ENCODE data around the gene GOLM1.
"Not testable (repeated sequence)": the region's sequence is repeated elsewhere in the genome, so short reads cannot be mapped to it uniquely, and the experiment has no call there.

Gene GOLM1, protein sequence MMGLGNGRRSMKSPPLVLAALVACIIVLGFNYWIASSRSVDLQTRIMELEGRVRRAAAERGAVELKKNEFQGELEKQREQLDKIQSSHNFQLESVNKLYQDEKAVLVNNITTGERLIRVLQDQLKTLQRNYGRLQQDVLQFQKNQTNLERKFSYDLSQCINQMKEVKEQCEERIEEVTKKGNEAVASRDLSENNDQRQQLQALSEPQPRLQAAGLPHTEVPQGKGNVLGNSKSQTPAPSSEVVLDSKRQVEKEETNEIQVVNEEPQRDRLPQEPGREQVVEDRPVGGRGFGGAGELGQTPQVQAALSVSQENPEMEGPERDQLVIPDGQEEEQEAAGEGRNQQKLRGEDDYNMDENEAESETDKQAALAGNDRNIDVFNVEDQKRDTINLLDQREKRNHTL

DNA sequence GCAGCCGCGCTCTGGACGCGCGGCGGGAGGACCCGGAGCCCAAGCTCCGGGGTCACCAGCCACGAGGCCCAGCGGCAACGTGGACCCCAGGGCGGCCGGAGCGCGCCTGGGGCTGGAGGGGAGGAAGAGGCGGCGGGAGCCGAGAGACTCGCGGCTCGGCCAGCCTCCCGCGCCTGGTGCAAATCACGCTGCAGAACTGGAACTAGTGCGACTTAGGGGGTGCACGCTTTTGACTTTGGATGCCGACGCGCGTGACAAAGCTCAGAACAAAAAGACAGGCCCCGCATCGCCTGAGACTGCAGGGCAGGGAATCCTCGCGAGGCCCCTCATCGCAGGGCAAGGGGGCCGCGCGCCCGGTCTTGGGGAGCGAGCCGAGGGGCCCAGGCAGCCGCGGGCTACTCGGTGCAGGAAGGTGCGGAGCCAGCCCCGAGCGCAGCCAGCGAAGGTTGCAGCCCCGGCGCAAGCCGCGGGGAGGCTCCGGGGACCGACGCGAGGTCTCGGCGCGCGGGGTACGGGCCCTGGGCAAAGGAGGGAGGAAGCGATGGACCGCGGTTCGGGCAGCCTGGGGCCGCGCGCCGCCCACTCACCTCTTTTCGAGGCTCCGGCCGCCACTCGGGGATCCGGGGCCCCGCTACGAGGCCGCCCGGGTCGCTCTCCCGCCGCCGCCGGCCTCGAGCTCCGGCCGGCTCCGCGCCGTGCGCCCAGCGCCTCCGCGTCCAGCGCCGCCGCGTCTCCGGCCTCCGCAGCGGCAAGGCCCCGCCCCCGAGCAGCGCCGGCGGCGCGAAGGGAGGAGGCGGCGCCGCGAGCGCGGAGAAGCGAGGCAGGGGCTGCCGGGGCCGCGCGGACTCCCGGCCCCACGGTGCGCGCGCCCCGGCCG lies at the start of gene GOLM1:
GOLM1 (minus strand) TSS at position 735 of the 877 bp plus-strand sequence. CDS start 20,238 bp downstream, outside the sequence.
- no peak for TF ChIP-seq ZNF274 (IDR thresholded peaks at IDR 0.05; ENCODE audit: low read depth, low read length)
- H3K4me3 ChIP-seq (ENCODE audit: low read length) = peak within 1 kb of the TSS; percentile 63

DNA sequence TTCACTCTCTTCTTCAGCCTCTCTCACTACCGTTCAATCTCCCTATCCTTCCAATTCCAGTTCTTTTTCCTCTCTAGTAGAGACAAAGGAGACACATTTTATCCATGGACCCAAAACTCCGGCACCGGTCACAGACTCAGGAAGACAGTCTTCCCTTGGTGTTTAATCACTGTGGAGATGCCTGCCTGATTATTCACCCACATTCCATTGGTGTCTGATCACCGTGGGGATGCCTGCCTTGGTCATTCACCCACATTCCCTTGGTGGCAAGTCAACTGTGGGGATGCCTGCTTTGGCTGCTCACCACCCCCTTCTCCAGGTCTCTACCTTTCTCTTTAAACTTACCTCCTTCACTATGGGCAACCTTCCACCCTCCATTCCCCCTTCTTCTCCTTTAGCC lies 47.3 kb upstream of the GOLM1 start:
- not testable (repeated sequence) for H3K4me3 ChIP-seq (ENCODE audit: low read length)

DNA sequence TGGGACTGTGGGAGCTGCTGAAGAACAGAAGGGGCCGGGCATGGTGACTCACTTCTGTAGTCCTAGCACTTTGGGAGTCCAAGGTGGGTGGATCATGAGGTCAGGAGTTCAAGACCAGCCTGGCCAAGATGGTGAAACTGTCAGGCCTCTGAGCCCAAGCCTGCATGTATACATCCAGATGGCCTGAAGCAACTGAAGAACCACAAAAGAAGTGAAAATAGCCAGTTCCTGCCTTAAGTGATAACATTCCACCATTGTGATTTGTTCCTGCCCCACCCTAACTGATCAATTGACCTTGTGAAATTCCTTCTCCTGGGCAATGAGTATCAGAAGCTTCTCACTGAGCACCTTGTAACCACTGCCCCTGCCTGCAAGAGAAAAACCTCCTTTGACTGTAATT lies 46.6 kb upstream of the GOLM1 start:
- H3K4me3 ChIP-seq (ENCODE audit: low read length) = not testable (repeated sequence)

DNA sequence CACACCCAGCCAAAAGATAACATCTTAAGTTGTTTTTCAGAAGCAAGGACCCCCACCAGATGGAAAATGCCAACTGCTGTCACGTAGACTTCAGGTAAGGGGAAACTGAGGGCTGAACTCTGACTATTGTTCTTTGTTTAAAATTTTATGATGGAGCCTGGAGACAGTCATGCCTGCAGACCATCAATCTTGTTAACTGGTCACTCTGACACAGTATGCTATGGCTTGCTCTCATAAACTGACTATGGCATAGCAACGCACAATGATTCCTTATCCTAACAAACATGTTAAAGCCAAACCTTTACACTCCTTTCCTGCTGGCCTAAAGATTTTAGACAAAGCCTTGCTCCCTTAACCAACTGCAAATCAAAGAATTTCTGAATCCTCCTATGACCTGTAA lies 43.6 kb upstream of the GOLM1 start:
- H3K4me3 ChIP-seq (ENCODE audit: low read length) = no peak overlapping the region
- TF ChIP-seq ZNF274 (IDR thresholded peaks at IDR 0.05; ENCODE audit: low read depth, low read length) = no peak

DNA sequence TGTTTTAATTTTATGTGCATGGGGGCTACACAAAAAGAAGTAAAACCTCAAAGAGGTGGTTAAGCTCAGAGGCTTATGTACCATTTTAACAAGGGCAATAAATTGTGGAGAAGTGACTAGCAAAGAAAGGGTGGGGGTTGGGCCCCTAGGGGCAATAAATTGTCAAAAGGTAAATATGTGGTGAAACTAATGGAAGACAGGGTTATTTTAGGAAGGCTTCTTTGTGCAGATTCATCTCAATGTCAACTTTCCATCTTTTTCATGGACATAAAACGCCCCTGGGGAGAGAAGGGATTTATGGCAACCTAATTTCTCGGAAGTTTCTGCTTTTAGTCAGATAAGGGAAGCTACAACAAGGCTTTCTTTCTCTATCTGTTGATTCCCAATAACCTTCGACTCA lies 42.5 kb upstream of the GOLM1 start:
- no peak overlapping the region for H3K4me3 ChIP-seq (ENCODE audit: low read length)
- TF ChIP-seq ZNF274 (IDR thresholded peaks at IDR 0.05; ENCODE audit: low read depth, low read length) = no peak

DNA sequence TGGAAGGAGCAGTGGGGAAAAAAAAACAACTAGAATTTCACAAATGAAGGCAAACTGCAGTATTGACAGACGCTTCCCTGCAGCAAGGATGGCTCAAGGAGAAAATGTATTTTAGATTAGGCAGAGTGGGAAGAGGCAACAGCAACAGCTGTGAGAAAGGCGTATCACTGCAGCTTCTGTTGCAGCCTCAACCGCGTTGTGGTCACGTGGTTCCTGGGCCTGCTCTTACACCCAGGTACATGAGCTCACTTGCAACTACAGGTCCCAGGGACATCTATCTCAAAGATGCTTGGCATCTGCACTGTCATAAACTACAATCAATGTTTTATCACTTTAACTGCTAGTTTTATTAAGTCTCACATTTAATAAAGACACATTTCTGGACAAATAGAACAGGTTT lies 36.0 kb upstream of the GOLM1 start:
- H3K4me3 ChIP-seq (ENCODE audit: low read length) = no peak overlapping the region
- no peak for TF ChIP-seq ZNF274 (IDR thresholded peaks at IDR 0.05; ENCODE audit: low read depth, low read length)

DNA sequence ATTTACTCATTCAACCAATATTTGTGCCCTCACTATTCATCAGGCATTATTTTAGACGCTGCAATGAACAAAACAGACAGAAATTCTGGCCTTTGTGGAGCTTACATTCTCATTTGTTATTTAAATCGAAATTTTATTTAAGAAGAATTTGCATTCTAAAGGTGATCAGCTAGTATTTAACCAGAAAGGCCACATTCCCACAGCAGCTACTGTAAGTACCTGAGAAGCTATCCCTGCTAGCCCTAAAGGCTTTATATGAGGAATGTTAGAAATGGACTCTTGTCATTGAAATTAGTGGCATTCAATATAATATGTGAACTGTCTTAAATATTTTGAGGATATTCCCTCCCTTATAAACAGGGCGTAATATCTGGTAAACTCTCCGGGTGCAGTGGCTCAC lies 35.0 kb upstream of the GOLM1 start:
- no peak overlapping the region for H3K4me3 ChIP-seq (ENCODE audit: low read length)
- TF ChIP-seq ZNF274 (IDR thresholded peaks at IDR 0.05; ENCODE audit: low read depth, low read length) = no peak

DNA sequence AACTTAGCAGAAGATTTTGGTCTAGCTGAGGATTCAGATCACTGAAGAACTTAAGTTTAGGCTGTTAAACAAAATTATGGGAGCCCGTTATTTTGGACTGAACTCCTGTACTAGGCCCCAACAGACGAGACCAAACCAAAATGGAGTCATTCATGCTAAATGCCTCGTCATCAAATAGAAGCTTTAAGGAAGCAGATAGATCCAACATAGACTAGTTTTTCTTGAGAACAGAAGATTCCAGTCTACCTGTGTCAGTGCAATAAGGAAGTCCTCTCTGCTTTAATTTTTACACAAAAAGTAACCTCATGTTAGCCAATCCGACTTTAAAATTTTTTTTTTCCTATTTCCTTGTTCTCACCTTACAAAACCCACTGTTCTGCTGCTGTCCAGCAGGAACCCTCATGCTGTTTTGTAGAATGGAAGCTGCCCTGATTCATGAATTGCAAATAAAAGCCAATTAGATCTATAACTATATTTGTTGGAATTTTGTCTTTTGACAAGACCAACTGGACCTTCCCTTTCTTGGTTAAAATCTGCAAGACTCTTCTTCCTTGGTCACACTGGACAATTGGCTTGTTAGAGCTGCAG lies 29.0 kb upstream of the GOLM1 start:
- TF ChIP-seq ZNF274 (IDR thresholded peaks at IDR 0.05; ENCODE audit: low read depth, low read length) = no peak
- no peak overlapping the region for H3K4me3 ChIP-seq (ENCODE audit: low read length)

DNA sequence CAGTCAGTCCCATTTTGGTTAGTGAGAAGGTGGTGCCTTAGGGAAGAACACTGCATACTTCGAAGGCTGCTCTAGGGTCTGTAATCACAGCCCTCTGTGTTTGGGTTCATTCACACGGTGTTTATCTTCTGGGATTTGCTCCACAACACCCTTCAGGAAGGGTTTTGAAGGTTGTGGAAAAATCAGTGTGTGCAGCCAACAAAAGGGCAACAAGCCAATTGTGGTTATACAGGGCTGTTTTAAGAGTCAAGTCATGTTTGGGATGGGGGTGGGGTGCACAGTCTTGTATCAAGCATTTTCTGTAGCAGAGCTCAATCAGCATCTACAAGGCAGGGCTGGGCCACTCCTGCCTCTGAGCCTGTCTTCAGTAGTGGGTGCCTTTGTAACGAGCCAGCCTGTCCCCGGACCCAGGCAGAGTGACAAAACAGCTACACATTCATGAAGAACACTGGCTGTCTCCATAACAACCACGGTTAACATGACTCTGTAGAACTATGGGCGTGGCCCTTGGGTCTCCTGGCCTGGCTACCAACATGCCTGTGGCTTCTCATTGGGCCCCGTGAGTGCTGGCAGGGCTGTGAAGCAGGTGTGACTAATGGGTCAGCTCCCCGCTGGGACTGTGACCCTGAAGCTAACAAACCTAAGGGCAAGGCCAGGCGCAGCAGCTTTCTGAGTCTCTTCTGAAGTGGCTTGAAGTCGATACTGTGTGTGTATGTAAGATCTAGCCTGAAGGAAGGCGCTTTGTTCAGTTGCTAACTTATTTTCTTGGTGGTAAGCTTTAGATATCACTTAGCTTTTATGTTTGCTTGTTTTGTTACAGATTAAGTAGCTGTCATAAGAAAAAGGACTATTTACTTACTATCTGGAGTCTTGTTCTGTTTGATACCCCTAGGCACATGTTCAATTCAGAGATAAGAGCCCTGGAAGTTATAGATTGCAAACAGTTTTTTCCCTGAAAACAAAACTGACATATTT lies 27.9 kb upstream of the GOLM1 start:
- no peak overlapping the region for H3K4me3 ChIP-seq (ENCODE audit: low read length)
- no peak for TF ChIP-seq ZNF274 (IDR thresholded peaks at IDR 0.05; ENCODE audit: low read depth, low read length)

DNA sequence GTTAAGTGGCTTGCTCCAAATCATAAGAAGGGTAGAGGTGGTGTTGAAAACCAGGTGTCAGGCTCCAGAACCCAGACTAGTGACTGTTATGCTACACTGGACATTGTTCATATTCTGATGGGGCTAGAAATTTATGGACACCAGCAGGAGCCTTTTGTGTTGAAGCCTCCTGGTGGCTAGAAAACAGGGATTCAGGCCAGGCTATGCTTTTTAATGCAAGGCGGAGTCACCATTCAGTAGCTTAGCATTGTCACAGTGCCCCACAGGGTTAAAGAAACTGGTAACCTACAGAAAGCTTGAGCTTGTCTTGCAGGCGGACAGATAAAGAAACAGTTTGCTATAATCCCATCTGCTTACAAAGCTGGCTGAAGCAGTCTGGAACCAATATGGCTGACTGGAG lies 23.0 kb upstream of the GOLM1 start:
- TF ChIP-seq ZNF274 (IDR thresholded peaks at IDR 0.05; ENCODE audit: low read depth, low read length) = no peak
- H3K4me3 ChIP-seq (ENCODE audit: low read length) = no peak overlapping the region

DNA sequence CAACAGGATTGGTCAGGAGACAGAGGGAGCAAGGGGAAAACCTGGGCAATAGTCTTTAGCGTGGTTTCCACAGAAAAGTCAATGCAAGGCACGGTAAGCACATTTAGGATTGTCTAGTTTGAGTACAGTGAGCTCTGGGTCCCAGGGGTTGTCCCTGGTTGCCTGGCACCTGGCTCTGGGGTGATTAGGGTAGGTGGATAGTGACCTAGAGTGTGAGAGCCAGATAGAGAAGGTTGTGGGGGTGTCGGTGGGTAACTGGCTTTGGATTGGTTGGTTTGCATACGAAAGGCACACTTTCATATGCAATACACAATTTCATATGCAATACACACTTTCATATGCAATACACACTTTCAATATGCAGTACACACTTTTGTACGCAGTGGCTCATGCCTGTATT lies 20.1 kb upstream of the GOLM1 start:
- H3K4me3 ChIP-seq (ENCODE audit: low read length) = no peak overlapping the region
- no peak for TF ChIP-seq ZNF274 (IDR thresholded peaks at IDR 0.05; ENCODE audit: low read depth, low read length)

DNA sequence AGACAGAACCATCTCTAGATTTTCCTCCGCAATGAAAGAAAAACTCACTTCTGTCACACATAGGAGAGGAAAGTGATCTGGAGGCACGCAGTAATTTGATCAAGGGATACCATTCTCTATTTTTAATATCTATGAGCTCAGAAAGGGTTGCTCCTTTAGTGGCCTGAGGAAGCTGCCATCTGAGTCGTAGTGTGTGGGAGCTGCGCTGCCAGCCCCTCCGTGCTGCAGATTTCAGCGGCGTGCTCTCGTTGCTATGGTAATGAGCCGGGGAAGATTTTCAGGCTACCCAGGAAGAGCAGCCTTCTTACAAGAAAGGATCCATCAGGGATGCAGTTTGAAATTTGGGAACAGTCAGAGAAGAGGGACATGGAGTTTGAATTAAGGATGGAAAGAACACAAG lies 17.1 kb upstream of the GOLM1 start:
- no peak overlapping the region for H3K4me3 ChIP-seq (ENCODE audit: low read length)
- no peak for TF ChIP-seq ZNF274 (IDR thresholded peaks at IDR 0.05; ENCODE audit: low read depth, low read length)

DNA sequence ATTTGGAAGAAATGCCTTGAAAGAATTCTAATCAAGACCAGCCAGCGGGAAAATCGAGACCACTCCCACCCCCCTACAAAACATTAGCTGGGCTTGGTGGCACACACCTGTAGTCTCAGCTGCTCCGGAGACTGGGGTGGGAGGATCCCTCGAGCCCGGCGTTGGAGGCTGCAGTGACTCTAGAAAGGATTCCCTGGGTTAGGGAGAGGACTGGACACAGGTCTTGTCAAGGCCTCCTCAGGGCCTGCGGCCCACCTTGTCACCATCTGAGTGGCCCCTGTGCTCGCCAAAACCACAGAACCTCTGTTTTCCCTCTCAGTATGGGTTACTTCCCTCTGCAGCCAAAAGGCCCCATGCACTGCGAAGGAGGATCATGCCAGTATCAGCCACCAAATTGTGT lies 16.5 kb upstream of the GOLM1 start:
- no peak for TF ChIP-seq ZNF274 (IDR thresholded peaks at IDR 0.05; ENCODE audit: low read depth, low read length)
- no peak overlapping the region for H3K4me3 ChIP-seq (ENCODE audit: low read length)

DNA sequence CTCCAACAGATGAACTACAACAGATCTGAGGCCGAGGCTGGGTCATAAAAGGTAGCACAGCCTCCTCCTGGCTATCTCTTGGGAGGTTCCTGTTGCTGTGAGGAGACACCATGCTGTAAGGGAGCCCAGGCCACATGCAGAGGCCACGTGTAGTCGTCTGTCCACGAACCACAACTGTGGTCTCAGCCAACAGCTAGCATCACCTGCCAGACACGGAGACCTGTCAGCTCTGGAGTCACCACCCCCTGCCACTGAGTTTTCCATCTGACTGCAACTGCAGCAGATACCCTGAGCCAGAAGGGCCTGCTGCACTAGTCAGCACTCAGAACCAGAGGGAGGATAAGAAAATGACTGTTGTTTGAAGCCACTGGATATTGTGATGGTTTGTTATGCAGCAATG lies 12.7 kb upstream of the GOLM1 start:
- no peak overlapping the region for H3K4me3 ChIP-seq (ENCODE audit: low read length)
- TF ChIP-seq ZNF274 (IDR thresholded peaks at IDR 0.05; ENCODE audit: low read depth, low read length) = no peak

Data from GM08714 (cell line).